Muscle of arm (tissue), 14 donors: Measurements from ENCODE around the gene SP9. TPM values are rescaled to one million over a fixed set of nuclear protein-coding genes. Genes with fewer than 3 reads are reported as not detected.
A peak's percentile ranks its signal among the peaks of the same experiment; 100 is the strongest.

Experiments
- DNase-seq: peaks from one replicate; pipeline ENCODE4 v3.0.0-alpha.2; 2013
- long read RNA-seq, 11 donors: transcript quantifications; one replicate each; lab custom pipeline, GENCODE V29; 2026
- polyA plus RNA-seq, 12 donors: library from polyadenylated mRNA; unstranded; fragments of 120-200 nt; gene quantifications; one replicate each; pipeline ENCODE4 v1.2.1, GENCODE V29; 2013; ENCODE audit not compliant: insufficient read length in 12 of 12

Gene SP9
- under 1 TPM in 10 of 12 donors, not detected in 2; 0.10 to 0.88 (median 0.15) TPM for polyA plus RNA-seq
- long read RNA-seq, donor 1 = 0 reads
- long read RNA-seq, donor 2 = 0 reads
- long read RNA-seq, donor 3 = 0 reads
- long read RNA-seq, donor 4 = 0 reads
- long read RNA-seq, donor 5 = 0 reads
- long read RNA-seq, donor 6 = 0 reads
- long read RNA-seq, donor 7 = 0 reads
- long read RNA-seq, donor 8 = 0 reads
- long read RNA-seq, donor 9 = 0 reads
- long read RNA-seq, donor 10 = 0 reads
- long read RNA-seq, donor 11 = 0 reads

DNA sequence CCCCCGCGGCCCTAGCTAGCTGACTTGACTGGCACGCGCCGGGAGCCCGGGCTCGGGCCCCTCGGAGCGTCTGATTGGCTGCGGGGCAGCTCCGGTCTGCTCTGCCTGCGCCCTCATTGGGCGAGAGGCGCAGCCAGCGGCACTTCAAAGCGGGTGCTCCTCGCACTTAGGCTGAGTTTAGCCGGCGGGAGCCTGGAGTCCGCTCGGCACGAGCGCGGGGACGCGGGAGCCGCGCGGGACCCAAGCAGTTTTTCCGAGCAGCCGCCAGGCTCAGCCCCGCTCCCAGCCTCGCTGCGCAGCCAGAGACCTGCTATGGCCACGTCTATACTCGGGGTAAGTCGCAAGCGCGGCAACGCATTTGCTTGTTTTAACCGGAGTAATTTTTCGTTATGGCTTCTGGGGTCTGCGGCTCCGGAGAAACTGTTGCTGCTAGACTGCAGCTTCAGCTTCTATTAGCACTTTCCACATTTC lies at the start of gene SP9:
TSS of gene SP9 (plus strand) at position 174 of the 471 bp plus-strand sequence. CDS start at position 313, 139 bp downstream.
- DNase-seq = no peak

GRCh38 chr2:174286172-174286571 lies 48.6 kb upstream of the SP9 start:
- DNase-seq = no peak

DNA sequence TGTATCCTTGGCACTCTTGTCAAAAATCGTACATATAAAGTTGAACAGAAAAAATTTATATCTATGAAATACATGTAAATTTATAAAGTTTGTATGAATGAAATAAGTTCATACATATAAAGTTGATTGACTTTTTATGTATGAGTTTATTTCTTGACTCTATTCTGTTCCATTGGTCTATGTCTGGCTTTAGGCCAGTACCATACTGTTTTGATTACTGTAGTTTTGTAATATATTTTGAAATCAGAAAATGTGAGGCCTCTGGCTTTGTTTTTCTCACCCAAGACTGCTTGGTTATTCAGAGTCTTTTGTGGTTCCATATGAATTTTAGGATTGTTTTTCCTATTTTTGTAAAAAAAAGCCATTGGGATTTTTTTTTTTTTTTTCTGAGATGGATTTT lies 41.8 kb upstream of the SP9 start:
- DNase-seq = no peak

- no peak for DNase-seq
Measured at GRCh38 chr2:174300114-174300513, 34.6 kb upstream of the SP9 start.

- peak; percentile 14 for DNase-seq
Measured at GRCh38 chr2:174312581-174313234, 22.0 kb upstream of the SP9 start.

DNA sequence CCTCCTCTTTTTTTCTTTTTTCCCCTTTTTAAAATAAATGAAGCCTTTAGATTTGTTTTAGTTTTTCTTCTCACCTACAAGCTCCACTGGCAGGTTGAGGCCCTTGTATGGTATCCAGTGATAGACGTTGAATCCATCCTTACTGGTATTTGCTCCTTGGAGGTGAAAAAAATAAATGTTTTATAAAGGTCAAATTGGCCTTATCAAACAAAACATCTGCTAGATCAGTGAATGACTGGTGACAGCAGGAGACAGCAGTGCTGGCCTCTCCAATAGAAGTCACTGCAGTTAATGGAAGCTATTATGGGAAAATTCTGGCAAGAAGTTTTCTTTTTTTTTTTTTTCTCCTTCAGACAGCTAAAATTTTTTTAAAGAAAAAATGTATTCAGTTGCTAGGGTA lies 12.6 kb upstream of the SP9 start:
- DNase-seq = no peak

DNA sequence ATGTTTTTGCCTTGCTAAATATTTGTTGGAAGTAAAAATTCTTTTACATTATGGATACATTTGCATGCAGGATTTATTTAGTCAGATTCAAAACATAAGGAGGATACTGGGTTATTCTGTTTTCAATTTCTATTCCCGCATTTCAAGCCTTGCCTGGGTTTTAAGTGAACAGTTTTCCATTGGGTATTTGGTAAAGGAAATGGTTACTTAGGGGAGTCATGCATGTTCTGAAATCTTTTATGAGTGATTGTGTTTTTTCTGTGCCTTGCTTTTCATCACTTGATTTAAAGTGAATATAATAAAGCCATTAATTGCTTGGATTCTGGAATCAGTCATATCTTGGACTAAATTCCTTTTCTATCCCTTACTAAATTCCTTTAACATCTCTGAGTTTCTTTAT lies 12.0 kb upstream of the SP9 start:
- no peak for DNase-seq

GRCh38 chr2:174324530-174324929 lies 10.2 kb upstream of the SP9 start:
- no peak for DNase-seq

DNA sequence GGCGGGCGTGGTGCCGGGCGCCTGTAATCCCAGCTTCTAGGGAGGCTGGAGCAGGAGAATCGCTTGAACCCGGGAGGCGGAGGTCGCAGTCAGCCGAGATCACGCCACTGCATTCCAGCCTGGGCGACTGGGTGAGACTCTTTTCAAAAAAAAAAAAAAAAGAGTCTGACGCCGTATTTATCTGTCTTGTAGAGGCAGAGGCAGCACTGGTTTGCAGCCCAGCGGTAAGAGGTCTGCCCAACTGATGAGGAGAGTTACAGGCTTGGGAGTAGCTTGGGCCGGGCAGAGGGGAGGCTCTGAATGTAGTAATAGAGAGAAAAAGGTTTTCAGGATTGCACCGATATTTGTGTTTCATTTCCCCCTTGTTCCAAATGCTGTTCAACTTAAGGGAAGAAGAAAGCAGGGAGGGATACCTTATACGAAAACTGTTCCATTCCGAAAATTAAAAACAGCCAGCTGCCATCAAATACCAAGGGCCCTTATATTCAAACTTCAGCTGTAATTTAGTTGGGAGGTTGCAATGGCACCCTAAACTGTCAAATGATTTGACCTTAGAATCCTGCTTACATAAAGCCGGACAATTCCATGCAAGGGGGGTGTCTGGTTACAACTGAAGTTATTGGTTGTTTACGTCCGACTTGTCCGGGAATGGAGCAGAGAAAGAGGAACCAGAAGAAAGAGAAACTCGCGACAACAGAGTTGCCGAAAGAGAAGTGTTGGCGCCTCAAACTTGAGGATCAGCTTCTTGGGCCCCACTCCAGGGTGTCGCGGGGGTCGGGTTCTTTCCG lies 9.2 kb upstream of the SP9 start:
- DNase-seq = no peak

- no peak for DNase-seq
Measured at GRCh38 chr2:174326161-174327020, 8.4 kb upstream of the SP9 start.

DNA sequence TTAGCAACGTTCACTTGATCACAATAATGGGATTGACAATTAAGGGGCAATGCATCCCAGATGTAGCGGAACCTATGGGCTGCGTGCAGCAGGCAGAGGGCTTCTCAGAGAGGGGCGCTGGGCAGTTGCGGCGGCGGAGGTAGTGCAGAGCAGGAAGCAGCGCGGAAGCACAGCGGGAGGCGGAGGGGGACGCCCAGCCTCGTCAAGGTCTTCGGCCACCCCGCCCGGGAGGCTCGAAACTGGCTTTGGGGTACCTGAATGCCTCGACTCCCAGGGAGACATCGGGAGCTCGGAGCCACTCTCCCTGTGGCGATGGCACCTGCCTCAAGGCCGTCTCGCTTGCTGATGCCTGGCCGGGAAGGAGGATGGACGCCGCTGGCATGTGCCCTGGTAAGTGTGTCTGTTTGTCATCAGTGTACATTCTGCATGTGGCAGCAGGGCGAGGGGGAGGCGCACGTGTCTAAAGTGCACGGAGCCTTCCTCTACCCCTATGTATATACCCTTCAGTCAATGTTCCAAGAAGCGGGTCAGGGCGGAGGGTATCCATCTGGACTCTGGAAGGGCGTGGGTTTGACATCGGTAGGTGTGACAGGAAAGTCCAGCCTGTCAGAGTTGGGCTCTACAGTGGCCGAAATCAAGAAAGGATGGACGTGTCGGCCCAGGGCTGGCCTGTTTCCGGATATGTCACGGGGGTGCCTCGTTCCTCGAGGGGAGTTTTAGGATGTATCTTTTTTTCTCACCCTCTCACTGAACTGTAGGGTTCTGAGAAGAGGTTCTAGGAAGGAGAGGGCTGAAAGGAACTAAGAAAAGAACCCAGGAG lies 7.5 kb upstream of the SP9 start:
- no peak for DNase-seq

- DNase-seq = no peak
Measured at GRCh38 chr2:174327841-174328113, 7.0 kb upstream of the SP9 start.

DNA sequence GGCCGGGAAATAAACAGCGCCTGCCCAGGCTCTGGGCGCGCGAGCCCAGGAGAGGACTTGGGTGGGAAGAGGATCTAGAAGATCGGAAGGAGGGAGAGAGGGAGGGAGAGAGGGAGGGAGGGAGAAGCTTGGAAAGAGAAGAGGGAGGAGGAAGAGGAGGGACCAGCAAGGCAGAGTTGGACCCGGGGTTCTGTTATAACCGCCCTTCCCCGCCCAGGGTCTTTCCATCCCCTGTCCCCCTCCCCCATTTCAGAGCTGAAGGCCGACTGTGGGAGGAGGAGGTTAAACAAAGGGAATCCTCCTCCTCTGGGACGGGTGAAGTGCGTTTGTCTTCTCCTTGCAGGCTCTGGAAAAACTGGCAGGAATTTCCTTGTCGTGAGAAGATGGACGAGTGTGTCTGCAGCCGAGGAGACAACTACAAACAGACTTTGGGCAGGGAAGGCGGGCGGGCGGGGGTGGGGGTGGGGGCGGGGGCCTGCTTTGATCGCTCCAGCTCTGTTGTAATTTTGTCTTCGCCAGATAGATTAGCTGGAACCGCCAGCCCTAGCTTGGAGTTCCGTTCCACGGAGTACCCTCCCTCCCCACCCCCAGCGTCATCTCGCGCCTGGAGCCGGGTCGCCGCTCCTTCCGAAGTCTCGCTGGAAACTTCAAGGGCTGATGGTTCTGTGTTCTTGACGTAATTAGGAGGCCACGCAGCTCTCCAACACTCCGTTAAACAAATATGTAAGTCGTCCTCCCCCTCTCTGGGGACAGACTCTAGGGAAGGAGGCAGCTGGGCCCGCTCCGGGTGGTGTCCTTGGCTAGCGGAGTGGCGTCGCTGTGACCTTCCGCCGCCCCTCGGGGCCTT lies 6.4 kb upstream of the SP9 start:
- no peak for DNase-seq

GRCh38 chr2:174328961-174329715 lies 5.6 kb upstream of the SP9 start:
- no peak for DNase-seq

- no peak for DNase-seq
Measured at GRCh38 chr2:174330945-174331594, 3.7 kb upstream of the SP9 start.

GRCh38 chr2:174331595-174332216 lies 3.0 kb upstream of the SP9 start:
- DNase-seq = no peak

DNA sequence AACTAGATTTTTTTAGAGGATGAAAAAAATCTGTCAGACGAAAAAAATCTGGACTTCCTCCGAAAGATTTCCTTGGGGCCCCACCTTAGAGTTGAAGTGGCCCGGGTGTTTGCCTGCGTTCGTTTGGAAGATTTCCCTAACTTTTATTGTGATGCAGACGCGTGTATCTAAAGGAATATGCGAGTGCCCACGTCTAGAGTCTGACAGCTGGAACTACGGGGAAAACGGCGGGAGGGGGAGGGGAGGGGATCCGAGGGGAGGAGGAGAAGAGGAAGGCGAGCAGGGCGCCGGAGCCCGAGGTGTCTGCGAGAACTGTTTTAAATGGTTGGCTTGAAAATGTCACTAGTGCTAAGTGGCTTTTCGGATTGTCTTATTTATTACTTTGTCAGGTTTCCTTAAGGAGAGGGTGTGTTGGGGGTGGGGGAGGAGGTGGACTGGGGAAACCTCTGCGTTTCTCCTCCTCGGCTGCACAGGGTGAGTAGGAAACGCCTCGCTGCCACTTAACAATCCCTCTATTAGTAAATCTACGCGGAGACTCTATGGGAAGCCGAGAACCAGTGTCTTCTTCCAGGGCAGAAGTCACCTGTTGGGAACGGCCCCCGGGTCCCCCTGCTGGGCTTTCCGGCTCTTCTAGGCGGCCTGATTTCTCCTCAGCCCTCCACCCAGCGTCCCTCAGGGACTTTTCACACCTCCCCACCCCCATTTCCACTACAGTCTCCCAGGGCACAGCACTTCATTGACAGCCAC lies 2.4 kb upstream of the SP9 start:
- DNase-seq = no peak

DNA sequence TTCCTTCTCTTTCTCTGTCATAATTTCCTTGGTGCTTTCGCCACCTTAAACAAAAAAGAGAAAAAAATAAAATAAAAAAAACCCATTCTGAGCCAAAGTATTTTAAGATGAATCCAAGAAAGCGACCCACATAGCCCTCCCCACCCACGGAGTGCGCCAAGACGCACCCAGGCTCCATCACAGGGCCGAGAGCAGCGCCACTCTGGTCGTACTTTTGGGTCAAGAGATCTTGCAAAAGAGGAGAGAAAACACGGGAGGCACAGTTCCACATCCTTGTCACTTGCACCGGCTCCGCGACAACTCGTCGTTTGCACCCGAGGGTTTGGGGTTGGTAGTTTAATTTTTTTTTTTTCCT lies 1.8 kb upstream of the SP9 start:
- DNase-seq = no peak
